Fibroblast of lung (primary cell): ENCODE results near the gene KCNC3. TPM values are rescaled to one million over a fixed set of nuclear protein-coding genes. Genes with fewer than 3 reads are reported as not detected.

Experiments
- DNase-seq, 2 donors: peaks; one replicate each; pipeline versions ENCODE4 v3.0.0 to v3.0.0-alpha.2; 2010; ENCODE audit warnings: low read depth in 2 of 2
- H2AFZ ChIP-seq: 2 replicates; pipeline ENCODE4 v1.5.1; 2012; ENCODE audit warnings: low read length, control low read depth, inconsistent platforms
- H3K27ac ChIP-seq: 2 replicates; pipeline ENCODE4 v1.5.1; 2011; ENCODE audit warnings: low read length, control low read depth; ENCODE audit not compliant: insufficient read depth
- H3K27me3 ChIP-seq: 2 replicates; pipeline ENCODE4 v1.5.1; 2011; ENCODE audit warnings: mild to moderate bottlenecking, low read length; ENCODE audit not compliant: control insufficient read depth, insufficient read depth
- H3K36me3 ChIP-seq: 2 replicates; pipeline ENCODE4 v1.5.1; 2011; ENCODE audit warnings: low read length; ENCODE audit not compliant: control insufficient read depth, insufficient read depth
- H3K4me1 ChIP-seq: 2 replicates; pipeline ENCODE4 v1.5.1; 2011; ENCODE audit warnings: low read length; ENCODE audit not compliant: control insufficient read depth, insufficient read depth; ENCODE audit errors: extremely low read depth
- H3K4me2 ChIP-seq: 2 replicates; pipeline ENCODE4 v1.5.1; 2011; ENCODE audit warnings: low read length, control low read depth; ENCODE audit not compliant: insufficient read depth; ENCODE audit errors: extremely low read depth
- H3K4me3 ChIP-seq, 4 experiments: fragments of 200-600 bp in 1 of 4; sonication (generic) in 1 of 4; replicated peaks in 1 of 4; 2 replicates each; pipeline ENCODE4 v1.5.1; 2011 to 2016; ENCODE audit warnings: low read length in 4 of 4, low read depth in 3 of 4, mild to moderate bottlenecking in 3 of 4, control low read depth in 2 of 4, inconsistent platforms in 1 of 4, mixed read lengths in 1 of 4; ENCODE audit not compliant: insufficient read depth in 1 of 4; ENCODE audit errors: control extremely low read depth in 1 of 4
- H3K79me2 ChIP-seq: 2 replicates; pipeline ENCODE4 v1.5.1; 2012; ENCODE audit warnings: mild to moderate bottlenecking, low read length, inconsistent platforms; ENCODE audit not compliant: control insufficient read depth, insufficient read depth
- H3K9ac ChIP-seq: 2 replicates; pipeline ENCODE4 v1.5.1; 2011; ENCODE audit warnings: mild to moderate bottlenecking, low read length, control low read depth; ENCODE audit not compliant: insufficient read depth
- H3K9me3 ChIP-seq: 2 replicates; pipeline ENCODE4 v1.5.1; 2012; ENCODE audit warnings: low read depth, low read length; ENCODE audit not compliant: control insufficient read depth, insufficient read depth
- H4K20me1 ChIP-seq: 2 replicates; pipeline ENCODE4 v1.5.1; 2011; ENCODE audit warnings: low read length; ENCODE audit not compliant: control insufficient read depth, insufficient read depth; ENCODE audit errors: extremely low read depth
- CTCF ChIP-seq, 2 donors: IDR thresholded peaks in 1 of 2; conservative IDR thresholded peaks in 1 of 2; 1 replicate in 1 of 2; 2 replicates in 1 of 2; pipeline ENCODE4 v1.5.1; 2011 to 2012; ENCODE audit warnings: low read length in 2 of 2, control low read depth in 1 of 2, inconsistent platforms in 1 of 2, low read depth in 1 of 2, mild to moderate bottlenecking in 1 of 2
- EZH2 ChIP-seq: IDR thresholded peaks from 2 replicates; pipeline ENCODE4 v1.5.1; 2012; ENCODE audit warnings: low read length, control low read depth, mild to moderate bottlenecking; ENCODE audit errors: missing control alignments
- polyA plus RNA-seq, 2 donors: library from polyadenylated mRNA; depleted of rRNA in 1 of 2; stranded (reverse) in 1 of 2; unstranded in 1 of 2; fragments of >200 nt; gene quantifications; 2 replicates each; pipeline ENCODE4 v1.2.1, GENCODE V29; 2011 to 2012; ENCODE audit warnings: missing spikeins in 1 of 2
- total RNA-seq: library from RNA; depleted of rRNA; stranded (reverse); fragments of >200 nt; gene quantifications from 2 replicates; pipeline ENCODE4 v1.2.1, GENCODE V29; 2014

Gene KCNC3
- total and polyA plus RNA-seq, 2 donors (not counting 1 experiment from before 2014, with no cell fraction given) = under 0.01 to 0.01 TPM

- Histone ChIP-seq H3K27me3 (no peaks in the 10 kb centered on the region), H3K27ac (no peak overlapping the region)
- DNase-seq = no peak
Measured at GRCh38 chr19:50272263-50272897, 56.8 kb downstream of the KCNC3 start.

DNA sequence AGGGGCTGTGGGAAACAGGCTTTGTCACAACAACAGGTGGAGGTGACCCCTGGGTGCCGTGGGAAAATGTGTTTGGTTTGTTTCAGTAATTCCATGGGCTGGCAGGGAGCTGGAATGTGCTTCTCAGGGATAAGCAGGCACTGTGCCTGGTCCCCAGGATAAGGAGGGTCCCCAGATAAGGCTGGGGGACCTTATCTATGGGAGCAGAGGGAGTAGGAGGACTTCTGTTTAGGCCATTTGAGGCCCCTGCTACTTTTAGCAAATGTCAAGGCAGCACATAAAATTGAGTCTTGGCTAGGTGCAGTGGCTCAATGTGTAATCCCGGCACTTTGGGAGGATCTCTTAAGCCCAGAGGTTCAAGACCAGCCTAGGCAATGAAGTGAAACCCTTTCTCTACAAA lies 59.5 kb downstream of the KCNC3 start:
- no peak overlapping the region for H3K9ac ChIP-seq
- H3K27me3 ChIP-seq = no peaks in the 10 kb centered on the region
- no peaks in the 10 kb centered on the region for H3K79me2 ChIP-seq
- no peak for TF ChIP-seq EZH2
- TF ChIP-seq CTCF (conservative IDR thresholded peaks at IDR 0.05 in 1 of 2, IDR thresholded peaks at IDR 0.05 in 1 of 2; ENCODE audit: low read depth in 1 of 2, low read length in 2 of 2) = no peak
- no peak overlapping the region for H3K27ac ChIP-seq
- no peaks in the 10 kb centered on the region for H3K9me3 ChIP-seq
- no peak overlapping the region for H3K4me3 ChIP-seq
- no peaks in the 10 kb centered on the region for H3K36me3 ChIP-seq
- no peaks in the 10 kb centered on the region for H4K20me1 ChIP-seq
- H2AFZ ChIP-seq = no peak overlapping the region
- no peak overlapping the region for H3K4me2 ChIP-seq
- DNase-seq = no peak
- no peaks in the 10 kb centered on the region for H3K4me1 ChIP-seq

More at GRCh38 chr19:50272263-50272897, 56.8 kb downstream of the KCNC3 start:
- Histone ChIP-seq H3K4me2 (no peak overlapping the region), H3K4me1 (no peaks in the 10 kb centered on the region), H3K9me3 (no peaks in the 10 kb centered on the region), H3K79me2 (no peaks in the 10 kb centered on the region), H2AFZ (no peak overlapping the region), H3K4me3 (no peak overlapping the region), H3K36me3 (no peaks in the 10 kb centered on the region), H4K20me1 (no peaks in the 10 kb centered on the region), H3K9ac (no peak overlapping the region)
- TF ChIP-seq CTCF (conservative IDR thresholded peaks at IDR 0.05 in 1 of 2, IDR thresholded peaks at IDR 0.05 in 1 of 2; ENCODE audit: low read depth in 1 of 2, low read length in 2 of 2) (no peak), EZH2 (no peak)

GRCh38 chr19:50268501-50268900 lies 60.7 kb downstream of the KCNC3 start:
- Histone ChIP-seq H3K4me1 (no peaks in the 10 kb centered on the region), H3K9me3 (no peaks in the 10 kb centered on the region), H3K27me3 (no peaks in the 10 kb centered on the region), H3K27ac (no peak overlapping the region), H3K4me2 (no peak overlapping the region), H2AFZ (no peak overlapping the region), H4K20me1 (no peaks in the 10 kb centered on the region), H3K79me2 (no peaks in the 10 kb centered on the region), H3K4me3 (no peak overlapping the region), H3K36me3 (no peaks in the 10 kb centered on the region), H3K9ac (no peak overlapping the region)
- DNase-seq = no peak
- no peak for TF ChIP-seq CTCF (conservative IDR thresholded peaks at IDR 0.05 in 1 of 2, IDR thresholded peaks at IDR 0.05 in 1 of 2; ENCODE audit: low read depth in 1 of 2, low read length in 2 of 2)
- TF ChIP-seq EZH2 = no peak
